Measurements from ENCODE around the gene RNLS.

RNLS gene

DNA sequence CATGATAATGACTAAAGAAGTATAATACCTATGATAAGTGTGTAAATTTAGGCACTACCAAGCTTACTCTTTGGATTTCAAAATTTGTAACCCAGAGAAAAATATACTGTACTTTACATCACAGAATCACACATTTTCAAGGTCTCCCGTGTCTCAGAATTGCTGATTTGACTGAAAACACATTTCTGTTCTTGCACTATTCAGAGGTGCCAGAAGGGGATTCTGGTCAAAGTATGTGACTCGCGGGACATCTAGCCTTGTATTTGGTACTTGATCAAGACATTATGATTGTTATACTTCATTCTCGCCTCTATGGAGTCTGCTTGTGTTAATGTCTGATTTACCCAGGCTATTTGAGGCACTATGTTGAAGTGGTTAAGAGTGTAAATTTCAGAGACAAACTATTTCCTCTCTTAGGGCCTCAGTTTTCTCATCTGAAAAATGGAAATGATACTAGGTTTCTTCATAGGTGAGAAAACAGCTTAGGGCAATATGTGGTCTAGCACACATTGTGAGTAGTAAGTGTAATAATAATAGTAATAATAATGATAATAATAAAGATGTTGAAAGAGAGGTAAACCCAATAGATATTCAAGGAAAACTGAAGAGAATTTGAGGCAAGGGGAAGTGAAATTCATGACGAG lies 320.4 kb downstream of the RNLS start:
- H3K4me2 ChIP-seq (ENCODE audit: low read length) = peak overlapping the region; percentile 43
- no peaks in the 10 kb centered on the region for H3K36me3 ChIP-seq (replicated peaks; ENCODE audit: low read depth, low read length)
- no peak for TF ChIP-seq EZH2phosphoT487 (IDR thresholded peaks at IDR 0.05; ENCODE audit: low read depth)
- TF ChIP-seq, protein P1, sequence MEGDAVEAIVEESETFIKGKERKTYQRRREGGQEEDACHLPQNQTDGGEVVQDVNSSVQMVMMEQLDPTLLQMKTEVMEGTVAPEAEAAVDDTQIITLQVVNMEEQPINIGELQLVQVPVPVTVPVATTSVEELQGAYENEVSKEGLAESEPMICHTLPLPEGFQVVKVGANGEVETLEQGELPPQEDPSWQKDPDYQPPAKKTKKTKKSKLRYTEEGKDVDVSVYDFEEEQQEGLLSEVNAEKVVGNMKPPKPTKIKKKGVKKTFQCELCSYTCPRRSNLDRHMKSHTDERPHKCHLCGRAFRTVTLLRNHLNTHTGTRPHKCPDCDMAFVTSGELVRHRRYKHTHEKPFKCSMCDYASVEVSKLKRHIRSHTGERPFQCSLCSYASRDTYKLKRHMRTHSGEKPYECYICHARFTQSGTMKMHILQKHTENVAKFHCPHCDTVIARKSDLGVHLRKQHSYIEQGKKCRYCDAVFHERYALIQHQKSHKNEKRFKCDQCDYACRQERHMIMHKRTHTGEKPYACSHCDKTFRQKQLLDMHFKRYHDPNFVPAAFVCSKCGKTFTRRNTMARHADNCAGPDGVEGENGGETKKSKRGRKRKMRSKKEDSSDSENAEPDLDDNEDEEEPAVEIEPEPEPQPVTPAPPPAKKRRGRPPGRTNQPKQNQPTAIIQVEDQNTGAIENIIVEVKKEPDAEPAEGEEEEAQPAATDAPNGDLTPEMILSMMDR (IDR thresholded peaks at IDR 0.05; ENCODE audit: low read depth, low read length) = no peak
- H3K79me2 ChIP-seq (ENCODE audit: low read length) = no peaks in the 10 kb centered on the region
- H2AFZ ChIP-seq (ENCODE audit: low read depth, low read length) = no peak overlapping the region
- H3K9me3 ChIP-seq (ENCODE audit: insufficient read depth, low read length) = 0 out of 2 replicates have a peak, but pooled peaks cover 3% of the 10 kb centered on the region
- H3K9ac ChIP-seq (ENCODE audit: low read length) = no peak overlapping the region
- no peaks in the 10 kb centered on the region for H4K20me1 ChIP-seq (ENCODE audit: insufficient read depth, low read length)
- H3K4me1 ChIP-seq (ENCODE audit: low read length) = peaks cover 27% of the 10 kb centered on the region
- 0 out of 2 replicates have a peak overlapping the region, but pooled peaks have one; percentile 4 for H3K27ac ChIP-seq (ENCODE audit: low read length)
- no peaks in the 10 kb centered on the region for H3K27me3 ChIP-seq (ENCODE audit: low read depth, low read length)
- H3K4me3 ChIP-seq (ENCODE audit: low read length) = no peak overlapping the region

DNA sequence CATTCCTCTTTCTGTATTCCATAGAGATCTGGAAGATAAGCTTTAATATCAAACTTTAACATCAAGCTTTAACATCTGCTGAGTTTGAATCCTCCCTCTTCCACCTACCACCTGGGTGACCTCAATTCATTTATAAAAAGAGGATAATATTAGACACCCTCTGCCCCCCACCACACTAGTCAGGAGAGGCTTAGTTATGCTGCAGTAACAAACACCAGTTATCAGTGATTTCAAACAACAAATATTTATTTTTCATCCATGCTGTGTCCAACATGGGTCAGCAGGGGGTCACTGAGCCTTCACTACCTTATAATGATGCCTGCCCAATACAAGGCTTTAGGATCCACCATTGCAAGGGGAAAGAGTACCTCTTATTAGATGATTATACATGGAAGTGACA lies 322.0 kb downstream of the RNLS start:
- H3K36me3 ChIP-seq (replicated peaks; ENCODE audit: low read depth, low read length) = no peaks in the 10 kb centered on the region
- H3K79me2 ChIP-seq (ENCODE audit: low read length) = no peaks in the 10 kb centered on the region
- no peak overlapping the region for H2AFZ ChIP-seq (ENCODE audit: low read depth, low read length)
- TF ChIP-seq, protein P1 (IDR thresholded peaks at IDR 0.05; ENCODE audit: low read depth, low read length) = no peak
- no peak for TF ChIP-seq EZH2phosphoT487 (IDR thresholded peaks at IDR 0.05; ENCODE audit: low read depth)
- H3K4me1 ChIP-seq (ENCODE audit: low read length) = peaks cover 27% of the 10 kb centered on the region
- no peak overlapping the region for H3K4me2 ChIP-seq (ENCODE audit: low read length)
- H3K27ac ChIP-seq (ENCODE audit: low read length) = no peak overlapping the region
- H3K27me3 ChIP-seq (ENCODE audit: low read depth, low read length) = no peaks in the 10 kb centered on the region
- no peak overlapping the region for H3K4me3 ChIP-seq (ENCODE audit: low read length)
- H3K9me3 ChIP-seq (ENCODE audit: insufficient read depth, low read length) = 0 out of 2 replicates have a peak, but pooled peaks cover 3% of the 10 kb centered on the region
- no peaks in the 10 kb centered on the region for H4K20me1 ChIP-seq (ENCODE audit: insufficient read depth, low read length)
- no peak overlapping the region for H3K9ac ChIP-seq (ENCODE audit: low read length)

DNA sequence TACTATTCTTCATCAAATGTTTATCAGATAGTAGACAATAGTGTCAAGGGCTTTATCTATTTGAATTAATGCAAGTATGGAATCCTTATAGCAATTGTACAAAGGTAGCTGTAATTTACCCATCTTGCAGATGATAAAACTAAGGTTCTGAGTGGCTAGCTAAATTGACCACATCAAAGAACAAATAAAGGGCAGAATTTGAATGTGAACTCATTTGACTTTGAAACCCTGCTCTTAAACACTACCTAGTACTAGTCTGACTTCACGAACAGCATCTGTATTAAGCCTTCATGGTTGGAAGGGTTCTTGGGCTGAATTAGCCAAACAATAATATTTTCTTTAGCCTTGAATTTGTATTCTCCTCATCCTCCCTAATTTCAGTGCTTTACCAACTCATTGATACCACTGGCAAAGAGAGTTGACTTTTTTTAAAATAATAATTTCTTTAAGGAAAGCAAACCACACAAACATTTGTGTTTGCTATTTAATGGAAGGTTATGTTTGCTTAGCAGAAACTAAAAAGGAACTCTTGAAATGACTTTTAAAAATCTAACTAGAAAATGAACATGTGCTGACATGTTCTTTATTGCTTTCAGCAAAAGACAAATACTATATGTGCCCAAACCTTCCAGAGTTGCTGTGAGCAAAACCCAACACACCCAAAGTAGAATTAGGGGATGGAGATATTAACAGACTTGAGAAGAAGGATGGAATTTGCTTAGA lies 322.6 kb downstream of the RNLS start:
- Histone ChIP-seq H3K4me1 (ENCODE audit: low read length) (peaks cover 27% of the 10 kb centered on the region), H3K27ac (ENCODE audit: low read length) (no peak overlapping the region), H4K20me1 (ENCODE audit: insufficient read depth, low read length) (no peaks in the 10 kb centered on the region), H3K27me3 (ENCODE audit: low read depth, low read length) (no peaks in the 10 kb centered on the region), H3K79me2 (ENCODE audit: low read length) (no peaks in the 10 kb centered on the region), H3K4me2 (ENCODE audit: low read length) (no peak overlapping the region), H3K9me3 (ENCODE audit: insufficient read depth, low read length) (0 out of 2 replicates have a peak, but pooled peaks cover 3% of the 10 kb centered on the region), H3K36me3 (replicated peaks; ENCODE audit: low read depth, low read length) (no peaks in the 10 kb centered on the region), H2AFZ (ENCODE audit: low read depth, low read length) (no peak overlapping the region), H3K4me3 (ENCODE audit: low read length) (no peak overlapping the region), H3K9ac (ENCODE audit: low read length) (no peak overlapping the region)
- TF ChIP-seq, protein P1 (IDR thresholded peaks at IDR 0.05; ENCODE audit: low read depth, low read length) = no peak
- no peak for TF ChIP-seq EZH2phosphoT487 (IDR thresholded peaks at IDR 0.05; ENCODE audit: low read depth)

DNA sequence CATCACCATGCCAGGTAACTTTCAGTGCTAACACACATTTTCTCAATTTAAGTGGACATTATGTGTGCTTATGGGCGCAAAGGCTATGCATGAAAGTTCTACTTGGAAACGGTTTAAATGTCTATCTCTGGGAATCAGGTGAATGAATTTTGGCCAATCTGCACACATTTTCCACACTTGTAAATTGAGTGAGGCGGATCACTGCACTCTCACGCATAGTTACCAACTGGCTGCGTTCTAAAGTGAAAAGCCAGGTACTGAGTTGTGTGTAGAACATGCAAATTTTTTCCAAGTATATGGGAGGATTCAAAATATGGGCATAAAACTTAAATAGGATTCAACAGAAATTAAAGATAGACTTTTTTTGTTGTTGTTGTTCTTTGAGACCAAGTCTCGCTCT lies 323.7 kb downstream of the RNLS start:
- Histone ChIP-seq H3K9me3 (ENCODE audit: insufficient read depth, low read length) (0 out of 2 replicates have a peak, but pooled peaks cover 3% of the 10 kb centered on the region), H3K36me3 (replicated peaks; ENCODE audit: low read depth, low read length) (no peaks in the 10 kb centered on the region), H3K4me1 (ENCODE audit: low read length) (peaks cover 27% of the 10 kb centered on the region), H3K9ac (ENCODE audit: low read length) (no peak overlapping the region), H3K4me3 (ENCODE audit: low read length) (no peak overlapping the region), H2AFZ (ENCODE audit: low read depth, low read length) (no peak overlapping the region), H3K27ac (ENCODE audit: low read length) (no peak overlapping the region), H4K20me1 (ENCODE audit: insufficient read depth, low read length) (no peaks in the 10 kb centered on the region), H3K79me2 (ENCODE audit: low read length) (no peaks in the 10 kb centered on the region), H3K4me2 (ENCODE audit: low read length) (no peak overlapping the region), H3K27me3 (ENCODE audit: low read depth, low read length) (no peaks in the 10 kb centered on the region)
- TF ChIP-seq EZH2phosphoT487 (IDR thresholded peaks at IDR 0.05; ENCODE audit: low read depth) = no peak
- TF ChIP-seq, protein P1 (IDR thresholded peaks at IDR 0.05; ENCODE audit: low read depth, low read length) = no peak
